ENCODE measurements around the gene PPIL4. TPM values are rescaled to one million over a fixed set of nuclear protein-coding genes. Genes with fewer than 3 reads are reported as not detected.

PPIL4 gene
- total RNA-seq, 1 experiment from 2014 or later = 36.9 TPM

DNA sequence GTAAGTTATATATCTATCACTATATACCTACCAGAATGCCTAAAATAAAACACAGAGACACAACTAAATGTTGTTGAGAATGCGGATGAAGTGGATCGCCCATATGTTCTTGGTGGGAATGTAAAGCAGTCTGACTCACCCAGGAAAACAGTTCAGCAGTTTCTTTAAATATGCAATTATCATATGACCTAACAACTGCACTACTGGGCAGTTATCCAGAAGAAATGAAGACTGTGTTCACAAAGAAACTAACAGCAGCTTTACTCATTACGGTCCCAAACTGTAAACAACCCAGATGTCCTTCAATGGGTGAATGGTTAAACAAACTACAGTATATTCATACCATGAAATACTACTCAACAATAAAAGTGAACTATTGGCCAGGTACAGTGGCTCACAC, 46.8 kb downstream of the PPIL4 start:
- no CpG with 5 or more reads among the region's 3 CpGs for WGBS (ENCODE audit: extremely low coverage, insufficient read length, low lambda C conversion rate)
- H2AK5ac ChIP-seq (ENCODE audit: insufficient read length, low read length) = no peak overlapping the region
- H3K79me1 ChIP-seq (ENCODE audit: insufficient read depth, low read depth, low read length, poor library complexity, severe bottlenecking) = no peaks in the 10 kb centered on the region
- Mint-ChIP-seq H3K9me3 (no peaks in the 10 kb centered on the region), H3K27ac (no peak overlapping the region; a peak in 1 of 7 replicates), H3K4me1 (0 out of 4 replicates have a peak, but pooled peaks cover 0 to 4% of the 10 kb centered on the region in 2 experiments), H3K27me3 (ENCODE audit: low read depth) (no peaks in the 10 kb centered on the region), H3K36me3 (ENCODE audit: insufficient read depth in 1 of 3, low read depth in 3 of 3) (peaks cover 0 to 7% (median 0%) of the 10 kb centered on the region in 3 experiments; a peak in 2 of 7 replicates), H3K4me3 (no peak overlapping the region)
- no peaks in the 10 kb centered on the region for H3K79me2 ChIP-seq (ENCODE audit: insufficient read depth, low read length)
- H3K4me2 ChIP-seq (ENCODE audit: insufficient read depth, insufficient read length, low read length) = no peak overlapping the region
- no peak overlapping the region for H3T11ph ChIP-seq (ENCODE audit: low read length)
- no peak overlapping the region for H3K14ac ChIP-seq (ENCODE audit: insufficient read depth, low read length)
- no peaks in the 10 kb centered on the region for H3K27me3 ChIP-seq (ENCODE audit: insufficient read depth, low read length)
- H2BK12ac ChIP-seq (ENCODE audit: insufficient read length, low read depth, low read length) = no peak overlapping the region
- H4K91ac ChIP-seq (ENCODE audit: insufficient read length, low read depth, low read length) = no peak overlapping the region
- H3K9ac ChIP-seq (ENCODE audit: extremely low read depth, insufficient read length, low read length) = no peak overlapping the region
- H3K27ac ChIP-seq (ENCODE audit: insufficient read length, low read depth, low read length) = no peak overlapping the region
- no peak overlapping the region for H4K8ac ChIP-seq (replicated peaks; ENCODE audit: insufficient read length, low read depth, low read length)
- no peak overlapping the region for H2BK20ac ChIP-seq (ENCODE audit: low read depth, low read length, poor library complexity, severe bottlenecking)
- no peak overlapping the region for H3K4ac ChIP-seq (ENCODE audit: low read depth, low read length)
- no peaks in the 10 kb centered on the region for H3K9me3 ChIP-seq (ENCODE audit: control insufficient read depth, low read depth, low read length)
- H2BK120ac ChIP-seq (ENCODE audit: low read depth, low read length, poor library complexity, severe bottlenecking) = no peak overlapping the region
- no peak overlapping the region for H3K23ac ChIP-seq (ENCODE audit: insufficient read length, low read depth, low read length)
- H2BK15ac ChIP-seq (ENCODE audit: low read depth, low read length) = no peak overlapping the region
- no peak overlapping the region for H4K5ac ChIP-seq (ENCODE audit: insufficient read length, low read depth, low read length)
- DNase-seq = no peak
- H4K20me1 ChIP-seq (ENCODE audit: control insufficient read depth, insufficient read depth, insufficient read length) = no peaks in the 10 kb centered on the region
- H3K4me1 ChIP-seq (ENCODE audit: insufficient read depth, low read length) = no peaks in the 10 kb centered on the region
- H3K56ac ChIP-seq (ENCODE audit: insufficient read length, low read depth, low read length) = no peak overlapping the region
- no peaks in the 10 kb centered on the region for H3K23me2 ChIP-seq (ENCODE audit: insufficient read length, low read depth, low read length, poor library complexity, severe bottlenecking)
- H2BK5ac ChIP-seq (ENCODE audit: insufficient read length, low read length) = no peak overlapping the region
- no peak overlapping the region for H3K18ac ChIP-seq (ENCODE audit: insufficient read length, low read depth, low read length)
- TF ChIP-seq, protein P1, sequence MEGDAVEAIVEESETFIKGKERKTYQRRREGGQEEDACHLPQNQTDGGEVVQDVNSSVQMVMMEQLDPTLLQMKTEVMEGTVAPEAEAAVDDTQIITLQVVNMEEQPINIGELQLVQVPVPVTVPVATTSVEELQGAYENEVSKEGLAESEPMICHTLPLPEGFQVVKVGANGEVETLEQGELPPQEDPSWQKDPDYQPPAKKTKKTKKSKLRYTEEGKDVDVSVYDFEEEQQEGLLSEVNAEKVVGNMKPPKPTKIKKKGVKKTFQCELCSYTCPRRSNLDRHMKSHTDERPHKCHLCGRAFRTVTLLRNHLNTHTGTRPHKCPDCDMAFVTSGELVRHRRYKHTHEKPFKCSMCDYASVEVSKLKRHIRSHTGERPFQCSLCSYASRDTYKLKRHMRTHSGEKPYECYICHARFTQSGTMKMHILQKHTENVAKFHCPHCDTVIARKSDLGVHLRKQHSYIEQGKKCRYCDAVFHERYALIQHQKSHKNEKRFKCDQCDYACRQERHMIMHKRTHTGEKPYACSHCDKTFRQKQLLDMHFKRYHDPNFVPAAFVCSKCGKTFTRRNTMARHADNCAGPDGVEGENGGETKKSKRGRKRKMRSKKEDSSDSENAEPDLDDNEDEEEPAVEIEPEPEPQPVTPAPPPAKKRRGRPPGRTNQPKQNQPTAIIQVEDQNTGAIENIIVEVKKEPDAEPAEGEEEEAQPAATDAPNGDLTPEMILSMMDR (conservative IDR thresholded peaks at IDR 0.05) = no peak
- H2AFZ ChIP-seq (ENCODE audit: low read length) = no peak overlapping the region

Data from H9 (cell line).